Measurements from ENCODE around the gene CCDC117. TPM values are rescaled to one million over a fixed set of nuclear protein-coding genes. Genes with fewer than 3 reads are reported as not detected.

CCDC117 gene
- total RNA-seq, 6 experiments from 2014 or later = 13.2 to 17.4 (median 14.8) TPM

DNA sequence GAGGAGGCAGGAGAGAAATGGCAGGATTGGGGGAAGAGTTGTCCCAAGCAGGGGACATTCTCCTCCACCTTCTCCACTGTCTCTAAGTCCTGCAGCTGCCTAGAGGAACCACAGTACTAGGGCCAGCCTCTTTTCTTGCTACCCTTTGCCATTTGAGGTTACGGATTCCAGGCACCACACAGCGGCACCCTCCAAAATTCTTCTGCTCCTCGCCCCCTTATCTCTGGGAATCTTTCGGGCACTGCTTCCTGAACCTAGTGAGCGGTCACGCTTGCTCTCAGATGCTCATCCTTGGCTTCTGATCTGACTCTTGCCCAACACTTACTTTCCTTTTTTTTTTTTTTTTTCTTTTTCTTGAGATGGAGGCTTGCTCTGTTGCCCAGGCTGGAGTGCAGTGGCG lies 54.4 kb downstream of the CCDC117 start:
- TF ChIP-seq, protein P1, sequence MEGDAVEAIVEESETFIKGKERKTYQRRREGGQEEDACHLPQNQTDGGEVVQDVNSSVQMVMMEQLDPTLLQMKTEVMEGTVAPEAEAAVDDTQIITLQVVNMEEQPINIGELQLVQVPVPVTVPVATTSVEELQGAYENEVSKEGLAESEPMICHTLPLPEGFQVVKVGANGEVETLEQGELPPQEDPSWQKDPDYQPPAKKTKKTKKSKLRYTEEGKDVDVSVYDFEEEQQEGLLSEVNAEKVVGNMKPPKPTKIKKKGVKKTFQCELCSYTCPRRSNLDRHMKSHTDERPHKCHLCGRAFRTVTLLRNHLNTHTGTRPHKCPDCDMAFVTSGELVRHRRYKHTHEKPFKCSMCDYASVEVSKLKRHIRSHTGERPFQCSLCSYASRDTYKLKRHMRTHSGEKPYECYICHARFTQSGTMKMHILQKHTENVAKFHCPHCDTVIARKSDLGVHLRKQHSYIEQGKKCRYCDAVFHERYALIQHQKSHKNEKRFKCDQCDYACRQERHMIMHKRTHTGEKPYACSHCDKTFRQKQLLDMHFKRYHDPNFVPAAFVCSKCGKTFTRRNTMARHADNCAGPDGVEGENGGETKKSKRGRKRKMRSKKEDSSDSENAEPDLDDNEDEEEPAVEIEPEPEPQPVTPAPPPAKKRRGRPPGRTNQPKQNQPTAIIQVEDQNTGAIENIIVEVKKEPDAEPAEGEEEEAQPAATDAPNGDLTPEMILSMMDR (IDR thresholded peaks at IDR 0.05) = no peak
- Mint-ChIP-seq H3K9me3 (no peaks in the 10 kb centered on the region), H3K36me3 (ENCODE audit: low read depth) (no peaks in the 10 kb centered on the region), H3K27me3 (ENCODE audit: insufficient read depth) (no peaks in the 10 kb centered on the region; the same call in none of the 2 replicates), H3K4me3 (no peak overlapping the region), H3K4me1 (ENCODE audit: low read depth) (no peaks in the 10 kb centered on the region), H3K27ac (no peak overlapping the region)
- no peak for DNase-seq

- Mint-ChIP-seq H3K4me1 (ENCODE audit: low read depth) (no peaks in the 10 kb centered on the region), H3K4me3 (no peak overlapping the region), H3K27ac (no peak overlapping the region), H3K27me3 (ENCODE audit: insufficient read depth) (no peaks in the 10 kb centered on the region; the same call in none of the 2 replicates), H3K9me3 (no peaks in the 10 kb centered on the region), H3K36me3 (ENCODE audit: low read depth) (no peaks in the 10 kb centered on the region)
- TF ChIP-seq, protein P1 (IDR thresholded peaks at IDR 0.05) = peak; percentile 99
- peak; percentile 46 for DNase-seq
Observed at GRCh38 chr22:28829358-28830181, 57.1 kb downstream of the CCDC117 start.

GRCh38 chr22:28830441-28830840 lies 57.9 kb downstream of the CCDC117 start:
- Mint-ChIP-seq H3K9me3 (no peaks in the 10 kb centered on the region), H3K4me3 (no peak overlapping the region), H3K27ac (no peak overlapping the region), H3K4me1 (ENCODE audit: low read depth) (no peaks in the 10 kb centered on the region), H3K27me3 (ENCODE audit: insufficient read depth) (no peaks in the 10 kb centered on the region; the same call in none of the 2 replicates), H3K36me3 (ENCODE audit: low read depth) (no peaks in the 10 kb centered on the region)
- no peak for DNase-seq
- TF ChIP-seq, protein P1 (IDR thresholded peaks at IDR 0.05) = no peak

DNA sequence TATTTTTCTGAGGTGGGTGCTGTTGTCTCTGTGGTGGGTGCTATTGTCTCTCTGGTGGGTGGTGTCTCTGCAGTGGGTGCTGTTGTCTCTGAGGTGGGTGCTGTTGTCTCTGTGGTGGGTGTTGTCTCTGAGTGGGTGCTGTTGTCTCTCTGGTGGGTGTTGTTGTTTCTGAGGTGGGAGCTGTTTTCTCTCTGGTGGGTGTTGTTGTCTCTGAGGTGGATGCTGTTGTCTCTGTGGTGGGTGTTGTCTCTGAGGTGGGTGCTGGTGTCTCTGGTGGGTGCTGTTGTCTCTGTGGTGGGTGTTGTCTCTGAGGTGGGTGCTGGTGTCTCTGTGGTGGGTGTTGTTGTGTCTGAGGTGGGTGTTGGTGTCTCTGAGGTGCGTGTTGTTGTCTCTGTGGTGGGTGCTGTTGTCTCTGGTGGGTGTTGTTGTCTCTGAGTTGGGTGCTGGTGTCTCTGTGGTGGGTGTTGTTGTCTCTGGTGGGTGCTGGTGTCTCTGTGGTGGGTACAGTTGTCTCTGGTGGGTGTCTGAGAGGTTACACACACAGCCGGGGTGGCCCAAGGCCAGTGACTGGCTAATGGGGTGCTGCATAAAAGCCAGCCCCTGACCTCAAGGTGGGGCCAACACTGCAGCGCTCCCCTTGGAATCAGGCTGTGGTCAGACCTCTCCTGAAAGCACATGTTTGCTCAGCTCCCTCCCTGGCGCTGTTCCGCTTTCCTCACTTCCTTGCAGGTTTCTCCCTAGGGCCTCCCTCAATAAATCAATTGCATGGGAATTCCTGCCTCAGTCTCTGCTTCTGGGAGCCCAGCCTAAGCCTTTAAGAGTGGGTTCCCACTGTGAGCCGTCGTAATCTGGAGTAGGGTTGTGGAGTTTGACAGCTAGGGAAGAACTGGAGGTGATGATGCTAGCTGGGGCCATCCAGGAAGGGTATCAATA lies 58.9 kb downstream of the CCDC117 start:
- Mint-ChIP-seq H3K27ac (no peak overlapping the region), H3K36me3 (ENCODE audit: low read depth) (no peaks in the 10 kb centered on the region), H3K9me3 (no peaks in the 10 kb centered on the region), H3K4me3 (no peak overlapping the region), H3K4me1 (ENCODE audit: low read depth) (no peaks in the 10 kb centered on the region), H3K27me3 (ENCODE audit: insufficient read depth) (no peaks in the 10 kb centered on the region; the same call in none of the 2 replicates)
- no peak for DNase-seq
- TF ChIP-seq, protein P1 (IDR thresholded peaks at IDR 0.05) = no peak

GRCh38 chr22:28832731-28833130 lies 60.2 kb downstream of the CCDC117 start:
- H3K27ac Mint-ChIP-seq = no peak overlapping the region
- H3K4me3 Mint-ChIP-seq = no peak overlapping the region
- no peaks in the 10 kb centered on the region for H3K36me3 Mint-ChIP-seq (ENCODE audit: low read depth)
- TF ChIP-seq, protein P1 (IDR thresholded peaks at IDR 0.05) = no peak
- H3K4me1 Mint-ChIP-seq (ENCODE audit: low read depth) = no peaks in the 10 kb centered on the region
- no peak for DNase-seq
- no peaks in the 10 kb centered on the region for H3K9me3 Mint-ChIP-seq
- H3K27me3 Mint-ChIP-seq (ENCODE audit: insufficient read depth) = no peaks in the 10 kb centered on the region; the same call in 1 of the 2 replicates
